RKO (cell line): Measurements from ENCODE around the gene ARHGAP4.
A peak's percentile ranks its signal among the peaks of the same experiment; 100 is the strongest.

Experiments used
- DNase-seq: peaks from one replicate; pipeline ENCODE4 v3.0.0-alpha.2; 2016; ENCODE audit warnings: low spot score

Gene ARHGAP4

GRCh38 chrX:153945956-153946943, 20.2 kb upstream of the ARHGAP4 start:
- DNase-seq: no peak

GRCh38 chrX:153944800-153945150, 18.7 kb upstream of the ARHGAP4 start:
- no peak for DNase-seq

- DNase-seq: no peak
Measured at GRCh38 chrX:153944140-153944799, 18.2 kb upstream of the ARHGAP4 start, which contains the start of gene RENBP. Gene RENBP (minus strand): TSS chrX:153944643. CDS start chrX:153944610, 33 bp downstream.

- no peak for DNase-seq
Measured at GRCh38 chrX:153941336-153942252, 15.5 kb upstream of the ARHGAP4 start.

GRCh38 chrX:153939573-153939972, 13.5 kb upstream of the ARHGAP4 start:
- DNase-seq: no peak

GRCh38 chrX:153938226-153938786, 12.2 kb upstream of the ARHGAP4 start:
- no peak for DNase-seq

- DNase-seq: no peak
Measured at GRCh38 chrX:153937056-153937455, 11.0 kb upstream of the ARHGAP4 start.

- DNase-seq: no peak
Measured at GRCh38 chrX:153935326-153935851, 9.3 kb upstream of the ARHGAP4 start.

- peak; percentile 75 for DNase-seq
Measured at GRCh38 chrX:153934762-153935325, 8.8 kb upstream of the ARHGAP4 start, which contains the start of gene NAA10. Gene NAA10 (minus strand): TSS chrX:153935037. CDS start chrX:153934904, 133 bp downstream.

GRCh38 chrX:153934148-153934761, 8.2 kb upstream of the ARHGAP4 start:
- no peak for DNase-seq

- peak; percentile 57 for DNase-seq
Measured at GRCh38 chrX:153933748-153934147, 7.7 kb upstream of the ARHGAP4 start.

- DNase-seq: no peak
Measured at GRCh38 chrX:153932220-153932915, 6.3 kb upstream of the ARHGAP4 start.

- DNase-seq: no peak
Measured at GRCh38 chrX:153931748-153932147, 5.7 kb upstream of the ARHGAP4 start.

- DNase-seq: no peak
Measured at GRCh38 chrX:153931151-153931550, 5.1 kb upstream of the ARHGAP4 start.

GRCh38 chrX:153930011-153930910, 4.2 kb upstream of the ARHGAP4 start:
- no peak for DNase-seq

GRCh38 chrX:153929576-153929975, 3.5 kb upstream of the ARHGAP4 start:
- no peak for DNase-seq

GRCh38 chrX:153928846-153929245, 2.8 kb upstream of the ARHGAP4 start:
- no peak for DNase-seq

- DNase-seq: peak; percentile 99
Measured at GRCh38 chrX:153927922-153928760, 2.1 kb upstream of the ARHGAP4 start.
